Large intestine (tissue), 3 donors: ENCODE results near the gene CBL. TPM values are rescaled to one million over a fixed set of nuclear protein-coding genes. Genes with fewer than 3 reads are reported as not detected.
A peak's percentile ranks its signal among the peaks of the same experiment; 100 is the strongest.
"Not testable (repeated sequence)": the region's sequence is repeated elsewhere in the genome, so short reads cannot be mapped to it uniquely, and the experiment has no call there.

Experiments used
- DNase-seq, 2 donors: peaks; one replicate each; pipeline versions ENCODE4 v3.0.0 to v3.0.0-alpha.2; 2013
- H3K27ac ChIP-seq: one replicate; pipeline ENCODE4 v1.5.1; 2013; ENCODE audit warnings: low read length
- H3K27me3 ChIP-seq: 2 replicates; pipeline ENCODE4 v1.6.1; 2013; ENCODE audit warnings: low read length; ENCODE audit not compliant: control insufficient read depth, insufficient read depth
- H3K36me3 ChIP-seq: 2 replicates; pipeline ENCODE4 v1.6.1; 2013; ENCODE audit warnings: low read length; ENCODE audit not compliant: control insufficient read depth, insufficient read depth
- H3K4me1 ChIP-seq: one replicate; pipeline ENCODE4 v1.6.1; 2013; ENCODE audit warnings: low read length; ENCODE audit not compliant: control insufficient read depth, insufficient read depth
- H3K4me3 ChIP-seq: one replicate; pipeline ENCODE4 v1.5.1; 2013; ENCODE audit warnings: low read length
- H3K9me3 ChIP-seq: one replicate; pipeline ENCODE4 v1.6.1; 2013; ENCODE audit warnings: mild to moderate bottlenecking, low read depth, low read length, moderate library complexity; ENCODE audit not compliant: control insufficient read depth
- WGBS: methylation state at CpG from one replicate; pipeline ENCODE4 v1.1.5; 2013; ENCODE audit warnings: low lambda C conversion rate; ENCODE audit not compliant: insufficient coverage; 5-methylcytosine and 5-hydroxymethylcytosine counted together
- polyA plus RNA-seq: library from polyadenylated mRNA; unstranded; fragments of 120-200 nt; gene quantifications from one replicate; pipeline ENCODE4 v1.2.1, GENCODE V29; 2013

The CBL gene
- polyA plus RNA-seq, 1 donor, result 12.7 TPM

- no CpG with 5 or more reads among the region's 41 CpGs for WGBS
- Histone ChIP-seq H3K27me3 (no peaks in the 10 kb centered on the region), H3K4me1 (peaks cover 9% of the 10 kb centered on the region), H3K4me3 (peak overlapping the region; percentile 100), H3K27ac (peak overlapping the region; percentile 94), H3K9me3 (no peaks in the 10 kb centered on the region), H3K36me3 (no peaks in the 10 kb centered on the region)
- peak; percentile 23 to 38 for DNase-seq
These were observed 624 bp downstream of the CBL start for GRCh38 chr11:119206511-119207414.

- no peak for DNase-seq
- Histone ChIP-seq H3K27me3 (no peaks in the 10 kb centered on the region), H3K4me1 (peaks cover 9% of the 10 kb centered on the region), H3K9me3 (no peaks in the 10 kb centered on the region), H3K27ac (no peak overlapping the region), H3K4me3 (peak overlapping the region; percentile 100), H3K36me3 (no peaks in the 10 kb centered on the region)
- WGBS, result 38% methylated on average over 5 of the region's 11 CpGs
These were observed 1.3 kb downstream of the CBL start for GRCh38 chr11:119207415-119207960.

GRCh38 chr11:119209186-119209585 lies 3.0 kb downstream of the CBL start:
- H3K4me1 ChIP-seq, result peaks cover 9% of the 10 kb centered on the region
- H3K27me3 ChIP-seq, result no peaks in the 10 kb centered on the region
- no peaks in the 10 kb centered on the region for H3K9me3 ChIP-seq
- 100% methylated on average over 4 of the region's 7 CpGs for WGBS
- no peak overlapping the region for H3K27ac ChIP-seq
- no peaks in the 10 kb centered on the region for H3K36me3 ChIP-seq
- no peak for DNase-seq
- no peak overlapping the region for H3K4me3 ChIP-seq

GRCh38 chr11:119210050-119210449 lies 3.9 kb downstream of the CBL start:
- H3K9me3 ChIP-seq, result no peaks in the 10 kb centered on the region
- H3K36me3 ChIP-seq, result no peaks in the 10 kb centered on the region
- H3K27me3 ChIP-seq, result no peaks in the 10 kb centered on the region
- no CpG with 5 or more reads among the region's 3 CpGs for WGBS
- H3K4me3 ChIP-seq, result no peak overlapping the region
- no peak for DNase-seq
- peaks cover 9% of the 10 kb centered on the region for H3K4me1 ChIP-seq
- H3K27ac ChIP-seq, result no peak overlapping the region

GRCh38 chr11:119218141-119218878 lies 12.2 kb downstream of the CBL start:
- H3K4me3 ChIP-seq, result no peak overlapping the region
- no peak for DNase-seq
- H3K4me1 ChIP-seq, result no peaks in the 10 kb centered on the region
- WGBS, result 93% methylated on average over 4 of the region's 8 CpGs
- H3K27me3 ChIP-seq, result no peaks in the 10 kb centered on the region
- no peaks in the 10 kb centered on the region for H3K9me3 ChIP-seq
- H3K27ac ChIP-seq, result no peak overlapping the region
- H3K36me3 ChIP-seq, result peaks cover 4% of the 10 kb centered on the region

- WGBS, result no CpG with 5 or more reads among the region's 2 CpGs
- no peak overlapping the region for H3K27ac ChIP-seq
- H3K4me3 ChIP-seq, result no peak overlapping the region
- DNase-seq, result peak; percentile 17 to 26
- no peaks in the 10 kb centered on the region for H3K9me3 ChIP-seq
- no peaks in the 10 kb centered on the region for H3K27me3 ChIP-seq
- no peaks in the 10 kb centered on the region for H3K36me3 ChIP-seq
- H3K4me1 ChIP-seq, result no peaks in the 10 kb centered on the region
These were observed 16.2 kb downstream of the CBL start for GRCh38 chr11:119222308-119222707.

- no peaks in the 10 kb centered on the region for H3K4me1 ChIP-seq
- 100% methylated on average over 1 of the region's 5 CpGs for WGBS
- no peaks in the 10 kb centered on the region for H3K9me3 ChIP-seq
- no peak for DNase-seq
- no peak overlapping the region for H3K27ac ChIP-seq
- H3K27me3 ChIP-seq, result no peaks in the 10 kb centered on the region
- H3K36me3 ChIP-seq, result no peaks in the 10 kb centered on the region
- no peak overlapping the region for H3K4me3 ChIP-seq
These were observed 16.8 kb downstream of the CBL start for GRCh38 chr11:119222891-119223290.

- Histone ChIP-seq H3K27me3 (no peaks in the 10 kb centered on the region), H3K36me3 (no peaks in the 10 kb centered on the region), H3K9me3 (no peaks in the 10 kb centered on the region), H3K4me1 (no peaks in the 10 kb centered on the region), H3K27ac (no peak overlapping the region), H3K4me3 (no peak overlapping the region)
- DNase-seq, result no peak
- no CpG with 5 or more reads among the region's 1 CpG for WGBS
These were observed 17.7 kb downstream of the CBL start for GRCh38 chr11:119223856-119224255.

GRCh38 chr11:119228535-119229287 lies 22.6 kb downstream of the CBL start:
- not testable (repeated sequence) for H3K4me3 ChIP-seq, H3K36me3 ChIP-seq, DNase-seq, H3K27me3 ChIP-seq, H3K27ac ChIP-seq, H3K9me3 ChIP-seq, H3K4me1 ChIP-seq
- WGBS, result 89% methylated on average over 3 of the region's 9 CpGs

GRCh38 chr11:119229288-119229672 lies 23.1 kb downstream of the CBL start:
- Histone ChIP-seq H3K9me3 (no peaks in the 10 kb centered on the region), H3K27ac (no peak overlapping the region), H3K4me1 (no peaks in the 10 kb centered on the region), H3K36me3 (peaks cover 14% of the 10 kb centered on the region), H3K27me3 (no peaks in the 10 kb centered on the region), H3K4me3 (no peak overlapping the region)
- DNase-seq, result no peak
- 33% methylated on average over 1 of the region's 3 CpGs for WGBS
